ENCODE data around the gene SNX33.
"Not testable (repeated sequence)": the region's sequence is repeated elsewhere in the genome, so short reads cannot be mapped to it uniquely, and the experiment has no call there.

SNX33 gene

DNA sequence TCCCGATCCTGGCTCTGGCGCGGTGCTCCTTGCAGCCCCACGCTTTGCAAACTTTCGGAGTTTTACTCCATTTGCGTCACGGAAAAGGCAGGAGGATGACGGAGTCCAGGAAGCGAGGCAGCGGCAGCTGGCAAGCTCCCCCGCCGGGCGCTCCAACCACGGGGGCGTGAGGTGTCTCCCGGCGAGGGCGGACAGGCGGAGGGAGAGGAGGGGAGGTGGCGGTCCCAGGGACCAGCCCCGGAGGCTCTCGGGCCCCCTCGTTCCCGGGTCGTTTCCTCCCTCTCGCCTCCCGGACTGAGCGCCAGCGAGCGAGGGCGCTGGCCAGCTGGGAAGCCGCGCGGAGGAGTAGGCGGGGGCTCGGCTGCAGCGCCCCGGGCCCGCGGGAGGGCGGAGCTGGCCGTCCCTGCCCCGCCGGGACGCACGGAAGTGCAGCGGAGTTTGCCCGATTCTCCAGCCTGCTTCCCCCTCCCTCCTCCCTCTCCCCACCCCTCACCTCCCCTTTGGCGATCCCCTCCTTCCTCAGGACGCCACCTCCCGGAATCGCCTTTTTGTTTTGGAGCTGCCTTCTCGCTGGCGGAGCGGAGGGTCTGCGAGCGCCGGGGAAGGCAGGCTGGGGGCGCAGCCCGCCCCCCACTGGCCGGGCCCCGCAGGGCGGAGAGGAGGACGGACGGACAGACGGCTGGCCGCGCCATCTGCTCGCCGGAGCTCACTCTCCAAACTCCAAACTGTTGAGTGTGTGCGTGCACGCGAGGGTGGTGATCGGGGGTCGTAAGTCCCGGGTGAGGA lies at the start of gene SNX33:
SNX33 (plus strand) TSS at position 543 of the 786 bp plus-strand sequence. CDS start 1,191 bp downstream, outside the sequence.
- peak; percentile 86 for DNase-seq

DNA sequence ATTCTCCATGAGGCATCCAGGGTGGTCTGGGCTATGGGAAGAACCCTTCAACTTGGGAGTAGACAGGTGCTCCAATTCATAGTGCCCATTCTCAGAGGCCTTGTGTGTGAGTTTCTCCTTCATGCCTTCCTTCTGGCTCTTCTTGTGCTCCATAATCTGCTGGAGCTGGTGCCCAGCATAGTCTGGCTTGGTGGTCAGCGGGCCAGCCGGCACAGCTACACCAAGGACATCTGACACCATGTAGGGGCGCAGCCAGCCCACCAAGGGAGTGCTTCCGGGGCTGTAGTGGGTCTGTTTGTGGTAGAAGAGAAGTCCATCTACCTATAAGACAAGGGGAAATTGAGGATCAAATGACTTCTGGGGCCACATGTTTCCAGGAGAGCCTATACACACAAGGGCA lies 49.4 kb upstream of the SNX33 start:
- no peak for DNase-seq

GRCh38 chr15:75599401-75599800 lies 48.3 kb upstream of the SNX33 start:
- no peak for DNase-seq

GRCh38 chr15:75606026-75606425 lies 41.7 kb upstream of the SNX33 start:
- no peak for DNase-seq

DNA sequence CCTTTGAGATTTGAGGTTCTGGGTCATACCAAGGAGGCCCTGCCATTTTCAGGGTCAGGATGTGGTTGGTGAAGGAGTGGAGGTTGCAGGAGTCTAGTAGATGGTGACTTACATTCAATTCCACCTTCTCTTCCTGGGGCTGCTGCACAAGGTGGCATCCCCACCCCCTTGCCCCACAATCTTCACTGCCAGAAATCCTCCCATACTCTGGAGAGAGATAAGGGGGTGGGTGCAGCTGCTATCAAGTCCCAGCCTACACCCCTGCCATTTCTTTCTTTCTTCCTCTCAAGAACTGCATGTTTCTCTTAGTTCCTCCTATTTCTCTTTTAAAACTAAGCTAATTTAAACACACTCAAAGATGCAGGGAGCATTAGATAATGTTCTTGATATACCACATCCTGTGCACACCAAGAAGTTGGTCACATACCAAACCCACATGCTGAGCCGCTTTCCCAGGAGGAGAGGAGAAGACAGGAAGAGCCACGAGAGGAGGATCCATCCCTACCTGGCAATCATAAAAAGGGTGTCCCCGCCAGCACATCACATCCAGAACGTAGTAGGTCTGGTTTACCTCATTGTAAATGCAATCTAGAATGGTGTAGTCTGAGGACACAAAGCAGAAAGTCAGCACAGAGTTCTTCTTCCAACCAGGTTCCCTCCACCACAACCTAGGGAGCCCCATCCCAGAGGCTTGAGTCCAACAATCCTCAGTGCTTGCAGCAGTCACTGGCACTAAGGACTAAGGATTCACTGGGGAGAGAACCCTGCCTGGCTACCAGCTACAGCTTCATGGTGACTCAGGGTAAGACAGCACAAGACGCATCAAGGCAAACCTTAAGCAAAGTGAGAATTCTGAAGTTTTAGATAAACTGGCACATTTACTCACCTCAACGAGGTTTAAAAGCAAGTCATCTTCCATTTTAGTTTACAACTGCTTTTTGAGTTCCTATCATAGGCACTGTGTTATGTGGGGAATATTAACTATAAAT lies 40.7 kb upstream of the SNX33 start:
- no peak for DNase-seq

DNA sequence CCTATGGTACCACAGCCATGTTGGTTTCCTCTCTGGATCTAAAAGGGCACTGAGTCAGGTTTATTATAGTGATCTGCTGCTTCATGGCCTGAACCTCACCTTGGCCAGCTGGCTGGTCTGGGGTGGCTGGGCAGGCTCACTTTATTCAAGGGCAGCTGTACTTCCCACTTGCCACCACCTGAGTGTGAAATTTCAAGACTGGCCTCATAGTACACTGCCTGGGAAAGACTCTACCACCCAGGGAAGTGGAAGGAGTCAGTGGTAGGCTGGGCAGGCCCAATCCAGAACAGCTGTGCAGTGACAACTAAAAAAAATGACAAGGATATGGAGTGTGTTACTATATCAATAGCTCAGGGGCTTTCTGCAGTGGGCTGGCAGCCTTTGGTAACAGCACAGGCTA lies 30.9 kb upstream of the SNX33 start:
- no peak for DNase-seq

DNA sequence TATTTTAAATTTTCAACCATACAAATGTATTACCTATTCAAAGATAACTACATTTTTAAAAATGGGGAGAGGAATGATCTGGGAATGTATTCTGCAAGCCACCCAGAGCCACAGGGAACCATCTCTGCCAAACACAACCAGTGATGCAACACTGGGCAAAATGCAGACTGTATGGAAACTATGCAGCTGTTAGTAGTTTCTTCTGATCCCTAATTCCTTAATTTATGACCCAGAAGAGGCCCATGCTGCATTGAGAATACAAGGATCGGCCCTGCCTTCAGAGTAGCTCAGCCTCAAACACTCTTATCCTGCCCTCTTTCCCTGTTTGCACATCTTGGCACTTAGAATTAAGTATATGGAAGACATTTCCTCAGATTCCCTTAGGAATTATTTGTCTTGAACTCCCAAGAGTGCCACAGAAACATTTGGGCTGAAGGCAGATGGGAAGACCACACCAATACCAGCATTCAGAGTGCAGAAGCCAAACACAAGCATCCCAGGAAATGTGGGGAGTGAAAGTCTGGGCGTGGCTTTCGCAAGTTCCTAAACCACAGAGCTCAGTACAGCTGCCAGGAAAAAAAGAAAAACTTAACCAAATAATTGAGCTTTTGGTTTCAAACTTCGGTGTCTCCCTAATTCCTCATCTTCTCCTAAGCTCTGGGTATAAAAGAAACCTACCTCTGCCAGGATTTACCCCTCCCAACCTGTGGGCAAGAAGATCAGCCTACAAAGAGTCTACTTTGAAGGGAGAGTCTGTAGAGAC lies 27.5 kb upstream of the SNX33 start:
- no peak for DNase-seq

GRCh38 chr15:75620841-75621391 lies 26.8 kb upstream of the SNX33 start:
- DNase-seq, result no peak

- no peak for DNase-seq
Observed at GRCh38 chr15:75622505-75622904, 25.2 kb upstream of the SNX33 start.

GRCh38 chr15:75625542-75626347 lies 22.0 kb upstream of the SNX33 start, which contains the start of gene SNUPN:
Gene SNUPN (minus strand): TSS chr15:75625725. CDS start chr15:75621051, 4,674 bp downstream.
- DNase-seq, result peak; percentile 93

DNA sequence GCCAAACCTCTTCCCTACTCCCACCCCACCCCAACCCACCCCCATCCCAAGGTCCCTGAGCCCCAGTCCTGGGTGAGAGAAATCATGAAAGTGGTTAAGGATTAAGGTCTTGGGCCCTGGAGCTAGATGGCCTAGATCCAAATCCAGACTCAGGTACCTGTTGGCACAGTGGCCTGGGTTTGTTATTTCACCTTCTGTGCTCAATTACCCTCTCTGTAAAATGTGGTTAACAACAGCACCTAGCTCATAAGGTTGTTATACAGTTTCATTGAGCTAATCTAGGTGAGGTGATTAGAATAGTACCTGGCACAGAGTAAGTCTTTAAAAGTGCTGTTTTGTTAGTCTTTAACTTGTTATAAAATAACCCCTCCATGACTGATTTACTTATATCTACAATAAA lies 15.8 kb upstream of the SNX33 start:
- DNase-seq, result no peak

GRCh38 chr15:75633922-75634321 lies 13.8 kb upstream of the SNX33 start:
- DNase-seq, result not testable (repeated sequence)

DNA sequence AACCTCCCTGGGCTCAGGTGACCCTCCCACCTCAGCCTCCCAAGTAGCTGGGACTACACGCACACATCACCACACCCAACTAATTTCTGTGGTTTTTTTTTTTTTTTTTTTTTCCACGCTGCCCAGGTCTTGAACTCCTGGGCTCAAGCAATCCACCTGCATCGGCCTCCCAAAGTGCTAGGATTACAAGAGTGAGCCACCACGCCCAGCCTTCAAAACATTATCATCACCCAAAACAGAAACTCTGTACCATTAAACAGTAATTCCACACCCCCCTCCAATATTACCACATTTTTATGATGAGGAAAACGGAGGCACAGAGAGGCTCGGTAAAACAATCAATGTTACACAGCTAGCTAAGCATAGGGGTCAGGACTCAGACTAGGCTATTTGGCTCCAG lies 11.7 kb upstream of the SNX33 start:
- no peak for DNase-seq

- DNase-seq, result no peak
Observed at GRCh38 chr15:75637245-75638009, 10.3 kb upstream of the SNX33 start.

DNA sequence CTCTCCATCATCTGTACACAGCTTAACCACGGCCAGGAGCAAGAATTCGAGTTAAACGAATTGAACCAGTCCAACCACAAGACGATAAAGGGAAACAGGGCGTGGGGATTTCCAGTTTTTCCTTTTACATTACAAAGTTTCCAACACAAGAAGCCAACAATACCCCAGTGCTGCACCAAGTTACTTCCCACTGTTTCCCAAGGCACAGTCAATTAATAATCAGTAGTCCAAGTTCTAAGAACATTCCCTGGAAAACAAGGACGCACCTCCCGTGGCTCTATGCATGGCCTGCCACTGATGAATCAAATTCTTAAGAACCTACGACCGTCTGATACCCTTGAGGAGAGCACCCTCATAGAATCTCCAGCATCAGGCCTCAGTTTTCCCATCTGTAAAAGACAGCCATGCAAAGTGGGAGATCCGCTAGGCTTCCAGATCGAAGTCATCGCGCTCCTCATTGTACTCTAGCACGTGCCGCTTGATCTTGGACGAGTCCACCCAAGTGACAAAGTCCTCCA lies 8.5 kb upstream of the SNX33 start:
- DNase-seq, result no peak

GRCh38 chr15:75639709-75640482 lies 7.8 kb upstream of the SNX33 start, which contains the start of gene IMP3:
Gene IMP3 (minus strand): TSS chr15:75640224. CDS start chr15:75640168, 56 bp downstream.
- DNase-seq, result peak; percentile 98

DNA sequence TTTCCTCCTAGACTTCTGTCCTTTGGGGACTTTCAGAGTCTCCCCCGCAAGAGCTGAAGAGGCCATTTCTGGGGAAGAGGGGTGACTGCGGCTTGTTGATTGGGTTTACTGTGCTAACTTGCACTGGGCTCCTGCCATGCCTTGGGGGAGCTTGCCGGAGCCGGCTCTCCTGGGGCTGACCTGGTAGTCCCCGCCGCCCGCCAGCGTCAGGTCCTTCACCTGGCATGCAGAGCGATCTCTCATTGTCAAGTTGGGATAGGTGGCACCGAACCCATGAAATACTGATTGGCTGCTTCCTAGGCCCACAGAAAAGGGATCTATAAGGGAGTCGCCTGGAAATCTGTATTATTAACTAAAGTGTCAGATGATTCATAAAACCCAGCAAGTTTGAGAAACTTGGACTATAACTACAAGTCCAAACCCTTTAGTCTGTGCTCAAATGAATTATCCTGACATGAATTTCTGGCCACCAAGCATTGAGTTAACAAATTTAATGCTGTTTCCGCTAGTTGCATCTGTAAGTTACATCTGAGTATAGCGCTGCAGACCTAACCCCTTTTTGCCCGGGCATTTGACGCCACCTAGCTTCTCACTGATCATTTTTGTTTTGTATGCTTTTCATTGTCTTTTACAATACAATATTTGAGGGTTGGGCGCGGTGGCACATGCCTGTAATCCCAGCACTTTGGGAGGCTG lies 7.1 kb upstream of the SNX33 start:
- DNase-seq, result peak; percentile 86

- no peak for DNase-seq
Observed at GRCh38 chr15:75641179-75641503, 6.6 kb upstream of the SNX33 start.

GRCh38 chr15:75641603-75642002 lies 6.1 kb upstream of the SNX33 start:
- DNase-seq, result peak; percentile 76
